ENCODE data around the gene EVA1B. TPM values are rescaled to one million over a fixed set of nuclear protein-coding genes. Genes with fewer than 3 reads are reported as not detected.

EVA1B gene
- total RNA-seq, 2 experiments from 2014 or later: 25.5 to 28.7 TPM

GRCh38 chr1:36305915-36306209 lies 17.6 kb downstream of the EVA1B start:
- Mint-ChIP-seq H3K27ac (peak overlapping the region; percentile 57), H3K4me3 (peak overlapping the region; percentile 89)
- CTCF ChIA-PET: interaction anchor here (0.8 to 1.8 kb wide), 8 partner anchors 9 to 157 kb away, joined by 3 to 10 read pairs (median 6); partner anchors contain the start of genes EVA1B, THRAP3 and TRAPPC3

GRCh38 chr1:36304970-36305914 lies 18.2 kb downstream of the EVA1B start:
- Mint-ChIP-seq H3K4me1 (peaks cover 41% of the 10 kb centered on the region), H3K4me3 (peak overlapping the region; percentile 89), H3K9me3 (no peaks in the 10 kb centered on the region), H3K27me3 (no peaks in the 10 kb centered on the region), H3K27ac (peak overlapping the region; percentile 57), H3K36me3 (ENCODE audit: low read depth) (peaks cover 58% of the 10 kb centered on the region)
- peak; percentile 15 for DNase-seq
- ChIA-PET CTCF (interaction anchor here (0.7 to 1.8 kb wide), 7 partner anchors 8 to 730 kb away, joined by 3 to 10 read pairs (median 4); partner anchors contain the start of genes EVA1B and THRAP3), POLR2A (interaction anchor here (1.2 to 4.4 kb wide), 5 partner anchors 17 to 161 kb away, joined by 3 to 32 read pairs (median 9); partner anchors contain the start of genes EVA1B and THRAP3)

More at GRCh38 chr1:36305915-36306209, 17.6 kb downstream of the EVA1B start:
- no peak for DNase-seq
- Mint-ChIP-seq H3K9me3 (no peaks in the 10 kb centered on the region), H3K4me1 (peaks cover 40% of the 10 kb centered on the region), H3K27me3 (no peaks in the 10 kb centered on the region), H3K36me3 (ENCODE audit: low read depth) (peaks cover 52% of the 10 kb centered on the region)
- POLR2A ChIA-PET: interaction anchor here (1.0 to 4.4 kb wide), 7 partner anchors 17 to 210 kb away, joined by 3 to 32 read pairs (median 3); partner anchors contain the start of genes EVA1B and THRAP3

- Mint-ChIP-seq H3K27me3 (no peaks in the 10 kb centered on the region), H3K36me3 (ENCODE audit: low read depth) (peaks cover 63% of the 10 kb centered on the region), H3K9me3 (no peaks in the 10 kb centered on the region), H3K4me3 (no peak overlapping the region), H3K27ac (no peak overlapping the region), H3K4me1 (peaks cover 46% of the 10 kb centered on the region)
- peak; percentile 9 for DNase-seq
- ChIA-PET CTCF (interaction anchor here (0.7 kb wide), 2 partner anchors 58 to 729 kb away, joined by 3 to 5 read pairs; no protein-coding TSS in a partner anchor), POLR2A (interaction anchor here (1.7 to 4.4 kb wide), 2 partner anchors 18 to 81 kb away, joined by 4 to 32 read pairs; partner anchors contain the start of gene EVA1B)
Observed at GRCh38 chr1:36304521-36304920, 18.9 kb downstream of the EVA1B start.

- DNase-seq: no peak
- no peaks in the 10 kb centered on the region for H3K9me3 Mint-ChIP-seq
Observed at GRCh38 chr1:36303650-36304360, 19.6 kb downstream of the EVA1B start.

GRCh38 chr1:36303244-36303643 lies 20.2 kb downstream of the EVA1B start:
- Mint-ChIP-seq H3K27me3 (no peaks in the 10 kb centered on the region), H3K27ac (peak overlapping the region; percentile 30), H3K4me3 (no peak overlapping the region), H3K4me1 (peaks cover 41% of the 10 kb centered on the region), H3K9me3 (no peaks in the 10 kb centered on the region), H3K36me3 (ENCODE audit: low read depth) (peaks cover 64% of the 10 kb centered on the region)
- ChIA-PET CTCF (interaction anchor here (4.3 kb wide), 1 partner anchor 16 kb away, joined by 35 read pairs; no protein-coding TSS in a partner anchor), POLR2A (interaction anchor here (1.7 kb wide), 1 partner anchor 80 kb away, joined by 4 read pairs; no protein-coding TSS in a partner anchor)
- no peak for DNase-seq

More at GRCh38 chr1:36303650-36304360, 19.6 kb downstream of the EVA1B start:
- ChIA-PET CTCF (interaction anchor here (0.6 to 4.3 kb wide), 4 partner anchors 17 to 729 kb away, joined by 3 to 35 read pairs (median 6); no protein-coding TSS in a partner anchor), POLR2A (interaction anchor here (1.7 to 4.4 kb wide), 2 partner anchors 19 to 81 kb away, joined by 4 to 32 read pairs; partner anchors contain the start of gene EVA1B)
- no peak overlapping the region for H3K4me3 Mint-ChIP-seq
- no peaks in the 10 kb centered on the region for H3K27me3 Mint-ChIP-seq
- peak overlapping the region; percentile 30 for H3K27ac Mint-ChIP-seq
- H3K36me3 Mint-ChIP-seq (ENCODE audit: low read depth): peaks cover 62% of the 10 kb centered on the region
- peaks cover 43% of the 10 kb centered on the region for H3K4me1 Mint-ChIP-seq

GRCh38 chr1:36301220-36301619 lies 22.2 kb downstream of the EVA1B start:
- peaks cover 27% of the 10 kb centered on the region for H3K4me1 Mint-ChIP-seq
- H3K27ac Mint-ChIP-seq: peak overlapping the region; percentile 12
- H3K9me3 Mint-ChIP-seq: no peaks in the 10 kb centered on the region
- POLR2A ChIA-PET: interaction anchor here (0.9 to 1.3 kb wide), 2 partner anchors 18 to 77 kb away, joined by 3 read pairs; partner anchors contain the start of gene THRAP3
- CTCF ChIA-PET: interaction anchor here (1.1 to 4.3 kb wide), 6 partner anchors 8 to 152 kb away, joined by 4 to 35 read pairs (median 8); partner anchors contain the start of genes EVA1B and TRAPPC3
- peaks cover 69% of the 10 kb centered on the region for H3K36me3 Mint-ChIP-seq (ENCODE audit: low read depth)
- H3K4me3 Mint-ChIP-seq: no peak overlapping the region
- DNase-seq: no peak
- no peaks in the 10 kb centered on the region for H3K27me3 Mint-ChIP-seq

GRCh38 chr1:36300526-36300925 lies 22.9 kb downstream of the EVA1B start:
- DNase-seq: no peak
- Mint-ChIP-seq H3K27ac (peak overlapping the region; percentile 6), H3K36me3 (ENCODE audit: low read depth) (peaks cover 74% of the 10 kb centered on the region), H3K9me3 (no peaks in the 10 kb centered on the region), H3K4me1 (peaks cover 21% of the 10 kb centered on the region), H3K4me3 (no peak overlapping the region), H3K27me3 (no peaks in the 10 kb centered on the region)
- POLR2A ChIA-PET: interaction anchor here (1.1 to 1.3 kb wide), 3 partner anchors 18 to 77 kb away, joined by 3 read pairs; no protein-coding TSS in a partner anchor
- CTCF ChIA-PET: interaction anchor here (0.5 to 4.3 kb wide), 21 partner anchors 8 to 201 kb away, joined by 3 to 35 read pairs (median 4); partner anchors contain the start of genes EVA1B, MRPS15, THRAP3 and TRAPPC3

GRCh38 chr1:36298640-36299039 lies 24.8 kb downstream of the EVA1B start:
- Mint-ChIP-seq H3K36me3 (ENCODE audit: low read depth) (peaks cover 72% of the 10 kb centered on the region), H3K27me3 (no peaks in the 10 kb centered on the region), H3K9me3 (no peaks in the 10 kb centered on the region), H3K27ac (no peak overlapping the region), H3K4me1 (peaks cover 11% of the 10 kb centered on the region), H3K4me3 (no peak overlapping the region)
- POLR2A ChIA-PET: no interaction called here
- CTCF ChIA-PET: interaction anchor here (0.7 to 2.9 kb wide), 3 partner anchors 8 to 203 kb away, joined by 4 to 9 read pairs (median 8); partner anchors contain the start of gene SH3D21
- no peak for DNase-seq

- Mint-ChIP-seq H3K4me1 (peaks cover 11% of the 10 kb centered on the region), H3K4me3 (no peak overlapping the region), H3K9me3 (no peaks in the 10 kb centered on the region), H3K27me3 (no peaks in the 10 kb centered on the region), H3K27ac (no peak overlapping the region), H3K36me3 (ENCODE audit: low read depth) (peaks cover 68% of the 10 kb centered on the region)
- DNase-seq: no peak
- POLR2A ChIA-PET: no interaction called here
- CTCF ChIA-PET: interaction anchor here (0.8 to 2.9 kb wide), 3 partner anchors 9 to 24 kb away, joined by 3 to 9 read pairs (median 8); partner anchors contain the start of gene SH3D21
Observed at GRCh38 chr1:36297062-36297461, 26.4 kb downstream of the EVA1B start.

GRCh38 chr1:36295390-36295789 lies 28.1 kb downstream of the EVA1B start:
- Mint-ChIP-seq H3K27me3 (no peaks in the 10 kb centered on the region), H3K9me3 (no peaks in the 10 kb centered on the region), H3K36me3 (ENCODE audit: low read depth) (peaks cover 69% of the 10 kb centered on the region), H3K4me3 (no peak overlapping the region), H3K27ac (peak overlapping the region; percentile 29), H3K4me1 (peaks cover 8% of the 10 kb centered on the region)
- no peak for DNase-seq
- ChIA-PET CTCF (interaction anchor here (1.5 kb wide), 1 partner anchor 10 kb away, joined by 7 read pairs; no protein-coding TSS in a partner anchor), POLR2A (no interaction called here)

GRCh38 chr1:36287595-36287994 lies 35.9 kb downstream of the EVA1B start:
- H3K4me3 Mint-ChIP-seq: no peak overlapping the region
- no peak for DNase-seq
- H3K9me3 Mint-ChIP-seq: no peaks in the 10 kb centered on the region
- ChIA-PET CTCF (interaction anchor here (0.5 to 3.7 kb wide), 8 partner anchors 8 to 192 kb away, joined by 3 to 35 read pairs (median 3); partner anchors contain the start of gene TRAPPC3), POLR2A (interaction anchor here (2.5 kb wide), 1 partner anchor 64 kb away, joined by 11 read pairs; the partner anchor contains the start of gene THRAP3)
- peaks cover 16% of the 10 kb centered on the region for H3K4me1 Mint-ChIP-seq
- no peak overlapping the region for H3K27ac Mint-ChIP-seq
- H3K36me3 Mint-ChIP-seq (ENCODE audit: low read depth): peaks cover 79% of the 10 kb centered on the region
- H3K27me3 Mint-ChIP-seq: no peaks in the 10 kb centered on the region

GRCh38 chr1:36286802-36287201 lies 36.6 kb downstream of the EVA1B start:
- H3K27ac Mint-ChIP-seq: no peak overlapping the region
- DNase-seq: no peak
- CTCF ChIA-PET: interaction anchor here (1.0 to 3.7 kb wide), 8 partner anchors 15 to 191 kb away, joined by 3 to 35 read pairs (median 6); partner anchors contain the start of gene TRAPPC3
- no peaks in the 10 kb centered on the region for H3K27me3 Mint-ChIP-seq
- no peak overlapping the region for H3K4me3 Mint-ChIP-seq
- peaks cover 76% of the 10 kb centered on the region for H3K36me3 Mint-ChIP-seq (ENCODE audit: low read depth)
- POLR2A ChIA-PET: interaction anchor here (0.9 to 2.5 kb wide), 3 partner anchors 63 to 128 kb away, joined by 3 to 11 read pairs (median 4); partner anchors contain the start of gene THRAP3
- no peaks in the 10 kb centered on the region for H3K9me3 Mint-ChIP-seq
- peaks cover 18% of the 10 kb centered on the region for H3K4me1 Mint-ChIP-seq

Measured in activated CD4-positive, alpha-beta memory T cell treated with anti-CD3 and anti-CD28 coated beads, Interleukin-2, amount 10 ng/mL, durations not matched to agents 7 days and 5 days (primary cell).